HG03520 (cell line): ENCODE results near the gene PIK3R6.

Source experiments
- ATAC-seq: cut with Tn5 transposase; IDR thresholded peaks from one replicate; pipeline ENCODE4 v1.9.1; 2021; ENCODE audit warnings: mild to moderate bottlenecking, moderate library complexity; ENCODE audit not compliant: unreplicated experiment

Gene PIK3R6

GRCh38 chr17:8754890-8755289 is 112.6 kb downstream of the PIK3R6 start:
- ATAC-seq: no peak

- no peak for ATAC-seq
Observed at GRCh38 chr17:8753976-8754440, 113.5 kb downstream of the PIK3R6 start.

- ATAC-seq: no peak
Observed at GRCh38 chr17:8753136-8753975, 114.1 kb downstream of the PIK3R6 start.
